ENCODE results near the gene ZNF267. TPM values are rescaled to one million over a fixed set of nuclear protein-coding genes. Genes with fewer than 3 reads are reported as not detected.
A peak's percentile ranks its signal among the peaks of the same experiment; 100 is the strongest.
"Not testable (repeated sequence)": the region's sequence is repeated elsewhere in the genome, so short reads cannot be mapped to it uniquely, and the experiment has no call there.

Gene ZNF267
- total RNA-seq, 1 donor from 2014 or later, result 22.4 TPM

- no peak for DNase-seq (ENCODE audit: low read depth in 2 of 2)
These were observed 4.5 kb downstream of the ZNF267 start for GRCh38 chr16:31877876-31878642.

DNA sequence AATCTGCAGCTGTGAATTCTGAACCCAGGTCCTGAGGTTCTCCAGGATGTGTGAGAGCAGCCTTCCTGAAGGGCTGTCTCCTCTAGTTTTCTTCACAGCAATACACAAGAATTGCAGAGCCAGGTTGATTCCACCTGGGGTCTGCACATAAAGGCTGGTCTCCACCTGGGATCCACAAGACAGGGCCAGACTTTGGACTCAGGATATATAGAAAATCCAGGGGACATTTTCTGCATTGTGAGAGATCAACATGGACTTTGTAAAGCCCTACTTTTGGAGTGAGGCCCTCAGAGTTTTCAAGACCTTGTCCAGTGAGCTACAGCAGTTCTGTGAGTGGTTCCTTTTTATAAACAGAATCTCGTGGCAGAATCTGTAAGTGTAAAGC is 6.3 kb downstream of the ZNF267 start:
- no peak for DNase-seq (ENCODE audit: low read depth in 2 of 2)

DNA sequence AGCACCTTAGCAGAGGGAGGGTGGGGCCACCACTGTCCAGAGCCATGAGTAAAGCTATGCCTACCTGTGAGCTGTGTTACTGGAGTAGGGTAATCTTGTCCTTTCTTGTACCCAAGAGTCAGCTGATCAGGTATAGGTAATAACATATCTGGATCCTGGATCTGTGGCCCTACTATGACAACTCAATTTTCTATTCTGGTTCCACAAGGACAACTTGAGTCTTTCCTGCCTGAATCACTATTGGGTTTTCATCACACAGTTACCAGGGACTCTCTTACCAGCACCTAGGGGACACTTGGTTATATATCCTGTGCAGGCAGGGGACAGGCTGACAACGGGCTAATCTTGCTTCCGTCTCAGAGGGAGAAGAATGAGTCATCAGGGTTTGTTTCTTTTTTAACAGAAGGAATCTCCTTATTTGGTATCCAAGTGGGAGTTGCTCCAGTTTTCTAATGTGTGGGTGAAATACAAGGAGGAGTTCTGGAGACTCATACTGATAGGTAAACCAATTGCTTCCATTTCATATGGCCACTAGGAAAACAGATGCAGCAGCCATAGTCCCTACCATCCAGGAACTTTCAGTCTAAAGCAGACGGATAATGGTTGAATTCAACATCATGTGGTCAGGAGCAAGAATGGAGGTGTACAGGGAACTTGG is 6.8 kb downstream of the ZNF267 start:
- peak in 1 of 2 donors; percentile 85 for DNase-seq (ENCODE audit: low read depth in 2 of 2)

GRCh38 chr16:31886227-31886626 is 12.6 kb downstream of the ZNF267 start:
- DNase-seq (ENCODE audit: low read depth in 2 of 2), result no peak

GRCh38 chr16:31888735-31889134 is 15.1 kb downstream of the ZNF267 start:
- DNase-seq (ENCODE audit: low read depth in 2 of 2), result no peak

- not testable (repeated sequence) for DNase-seq (ENCODE audit: low read depth in 2 of 2)
These were observed 18.5 kb downstream of the ZNF267 start for GRCh38 chr16:31892111-31892510.

GRCh38 chr16:31893824-31894223 is 20.2 kb downstream of the ZNF267 start:
- DNase-seq (ENCODE audit: low read depth in 2 of 2), result no peak

DNA sequence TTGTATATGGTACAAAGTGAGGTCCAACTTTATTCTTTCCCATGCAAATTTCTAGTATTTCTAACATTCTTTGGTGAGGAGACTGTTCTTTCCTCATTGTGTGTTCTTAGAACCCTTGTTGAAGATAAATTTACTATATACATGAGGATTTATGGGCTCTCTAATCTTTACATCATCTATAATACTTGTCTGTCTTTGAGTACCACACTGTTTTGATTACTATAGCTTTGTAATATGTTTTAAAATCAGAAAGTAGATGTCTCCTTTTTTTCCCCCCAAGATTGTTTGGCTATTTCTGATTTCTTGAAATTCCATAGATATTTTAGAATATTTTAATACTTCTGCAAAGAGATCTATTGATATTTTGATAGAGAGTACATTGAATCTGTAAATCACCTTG is 23.7 kb downstream of the ZNF267 start:
- DNase-seq (ENCODE audit: low read depth in 2 of 2), result no peak

- DNase-seq (ENCODE audit: low read depth in 2 of 2), result no peak
These were observed 25.9 kb downstream of the ZNF267 start for GRCh38 chr16:31899505-31899904.

GRCh38 chr16:31904571-31904970 is 31.0 kb downstream of the ZNF267 start:
- not testable (repeated sequence) for DNase-seq (ENCODE audit: low read depth in 2 of 2)

DNA sequence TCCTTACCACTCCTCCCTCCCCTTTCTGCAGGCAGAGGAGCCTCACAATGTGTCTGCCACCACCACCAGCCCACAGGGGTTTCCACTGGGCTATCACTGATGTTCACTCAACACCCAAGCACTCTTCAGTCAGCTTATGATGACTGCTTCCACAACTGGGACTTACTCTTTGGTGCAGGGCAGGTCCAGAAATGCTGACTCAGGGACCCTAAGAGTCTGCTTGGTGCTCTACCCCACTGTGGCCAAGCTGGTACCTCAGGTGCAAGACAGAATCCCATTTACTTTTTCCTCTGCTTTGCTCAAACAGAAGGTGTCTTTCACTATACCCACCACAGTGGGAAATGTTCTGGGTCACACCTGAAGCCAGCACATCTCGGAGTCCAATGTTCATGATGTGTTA is 40.1 kb downstream of the ZNF267 start:
- DNase-seq (ENCODE audit: low read depth in 2 of 2), result no peak

GRCh38 chr16:31916056-31916488 is 42.5 kb downstream of the ZNF267 start:
- no peak for DNase-seq (ENCODE audit: low read depth in 2 of 2)

GRCh38 chr16:31920373-31920772 is 46.8 kb downstream of the ZNF267 start:
- no peak for DNase-seq (ENCODE audit: low read depth in 2 of 2)

GRCh38 chr16:31951806-31952205 is 78.2 kb downstream of the ZNF267 start:
- DNase-seq (ENCODE audit: low read depth in 2 of 2), result not testable (repeated sequence)

DNA sequence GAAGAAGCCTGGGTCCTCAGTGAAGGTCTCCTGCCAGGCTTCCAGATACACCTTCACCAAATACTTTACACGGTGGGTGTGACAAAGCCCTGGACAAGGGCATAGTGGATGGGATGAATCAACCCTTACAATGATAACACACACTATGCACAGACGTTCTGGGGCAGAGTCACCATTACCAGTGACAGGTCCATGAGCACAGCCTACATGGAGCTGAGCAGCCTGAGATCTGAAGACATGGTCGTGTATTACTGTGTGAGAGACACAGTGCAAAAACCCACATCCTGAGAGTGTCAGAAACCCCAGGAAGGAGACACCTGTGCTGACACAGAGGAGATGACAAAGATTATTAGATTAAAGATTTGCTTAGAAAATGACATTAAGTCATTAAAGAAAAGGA is 78.6 kb downstream of the ZNF267 start:
- not testable (repeated sequence) for DNase-seq (ENCODE audit: low read depth in 2 of 2)

DNA sequence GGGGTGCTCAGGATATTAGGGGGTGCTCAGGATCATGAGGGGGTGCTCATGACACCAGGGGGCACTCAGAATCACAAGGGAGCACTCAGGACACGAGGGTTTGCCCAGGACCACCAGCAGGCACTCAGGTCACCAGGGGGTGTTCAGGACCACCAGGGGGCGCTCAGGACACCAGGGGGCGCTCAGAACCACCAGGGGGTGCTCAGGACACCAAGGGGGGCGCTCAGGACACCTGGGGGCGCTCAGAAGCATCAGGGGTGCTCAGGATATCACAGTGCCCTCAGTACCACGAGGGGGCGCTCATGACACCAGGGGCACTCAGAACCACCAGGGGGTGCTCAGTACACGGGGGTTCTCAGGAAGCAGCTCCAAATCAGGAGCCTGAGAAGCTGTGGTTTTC is 82.6 kb downstream of the ZNF267 start:
- not testable (repeated sequence) for DNase-seq (ENCODE audit: low read depth in 2 of 2)

- DNase-seq (ENCODE audit: low read depth in 2 of 2), result not testable (repeated sequence)
These were observed 86.7 kb downstream of the ZNF267 start for GRCh38 chr16:31960186-31960910.

Measured in lung microvascular endothelial cell (primary cell).